HG03039 (cell line): ENCODE measurements around the gene RAPGEF2.

Experiments
- ATAC-seq: cut with Tn5 transposase; IDR thresholded peaks from one replicate; pipeline ENCODE4 v1.9.1; 2021; ENCODE audit warnings: mild to moderate bottlenecking, moderate library complexity; ENCODE audit not compliant: unreplicated experiment

The RAPGEF2 gene

GRCh38 chr4:159389756-159390155 is 286.9 kb downstream of the RAPGEF2 start:
- ATAC-seq: no peak

DNA sequence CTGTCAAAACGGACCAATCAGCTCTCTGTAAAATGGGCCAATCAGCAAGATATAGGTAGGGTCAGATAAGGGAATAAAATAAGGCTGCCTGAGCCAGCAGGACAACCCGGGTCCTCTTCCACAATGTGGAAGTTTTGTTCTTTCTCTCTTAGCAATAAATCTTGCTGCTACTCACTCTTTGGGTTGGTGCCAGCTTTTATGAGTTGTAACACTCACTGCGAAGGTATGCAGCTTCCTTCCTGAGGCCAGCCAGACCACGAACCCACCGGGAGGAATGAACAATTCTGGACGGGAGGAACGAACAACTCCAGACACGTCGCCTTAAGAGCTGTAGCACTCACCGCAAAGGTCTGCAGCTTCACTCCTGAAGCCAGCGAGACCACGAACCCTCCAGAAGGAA is 287.8 kb downstream of the RAPGEF2 start:
- ATAC-seq: no peak

GRCh38 chr4:159395693-159396092 is 292.8 kb downstream of the RAPGEF2 start:
- no peak for ATAC-seq

- no peak for ATAC-seq
Measured at GRCh38 chr4:159396151-159396550, 293.3 kb downstream of the RAPGEF2 start.

DNA sequence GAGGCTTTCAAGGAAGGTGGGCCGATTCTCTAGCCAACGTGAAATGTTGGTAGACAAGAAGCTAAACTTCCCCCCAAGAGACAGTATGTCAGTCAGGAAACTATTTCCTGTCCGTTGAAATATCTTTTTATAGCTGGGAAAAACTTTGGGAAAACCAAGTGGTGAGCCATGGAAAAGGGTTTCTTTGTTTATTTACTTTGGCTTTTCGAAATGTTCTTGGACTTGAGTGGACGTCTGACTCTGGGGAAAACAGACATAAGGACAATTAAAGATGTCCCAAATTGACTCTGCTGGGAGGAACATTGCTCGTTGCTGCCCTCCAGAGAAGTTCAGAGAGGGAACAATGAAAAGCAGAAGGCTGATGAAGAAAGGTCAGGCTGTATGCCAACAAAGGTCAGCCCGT is 295.4 kb downstream of the RAPGEF2 start:
- ATAC-seq: no peak

GRCh38 chr4:159400558-159401225 is 297.8 kb downstream of the RAPGEF2 start:
- ATAC-seq: no peak

- no peak for ATAC-seq
Measured at GRCh38 chr4:159401226-159401712, 298.4 kb downstream of the RAPGEF2 start.

DNA sequence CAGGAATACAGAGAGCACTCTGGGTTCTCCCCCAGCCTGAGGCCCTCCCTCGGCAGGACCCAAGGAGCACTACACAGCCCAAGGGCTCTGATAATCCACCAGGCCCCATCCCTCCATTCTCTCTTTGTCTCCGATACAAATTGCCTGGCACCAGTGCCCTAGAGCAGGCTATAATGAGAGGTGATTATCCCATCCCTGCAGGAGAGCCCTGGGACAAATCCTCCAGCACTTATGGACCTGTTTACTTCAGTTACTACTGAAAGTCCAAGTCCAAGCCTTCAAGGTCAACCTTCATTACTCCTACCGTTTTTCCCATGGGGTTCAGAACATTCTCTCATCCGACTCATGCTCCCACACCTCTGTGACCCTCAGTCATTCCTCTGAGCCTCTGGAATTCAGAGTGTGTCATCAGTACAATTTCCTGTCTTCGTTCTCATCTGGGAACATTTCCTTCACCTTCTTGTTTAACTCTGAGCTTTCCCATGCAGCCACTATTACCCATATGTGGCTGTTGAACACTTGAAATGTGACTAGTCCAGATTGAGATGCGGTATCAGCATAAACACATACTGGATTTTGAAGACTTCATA is 299.0 kb downstream of the RAPGEF2 start:
- no peak for ATAC-seq
